ENCODE results near the gene TMEM184B. TPM values are rescaled to one million over a fixed set of nuclear protein-coding genes. Genes with fewer than 3 reads are reported as not detected.

Gene TMEM184B
- total and polyA plus RNA-seq, 10 donors: 5.0 to 105 (median 45.1) TPM

GRCh38 chr22:38317995-38318715 lies 45.3 kb upstream of the TMEM184B start:
- DNase-seq: no peak
- peaks cover 0 to 7% (median 0%) of the 10 kb centered on the region in 6 donors for H3K36me3 ChIP-seq
- peak overlapping the region in 6 of 8 donors; percentile 2 to 85 (median 40) for H3K4me3 ChIP-seq
- peaks cover 0 to 6% (median 0%) of the 10 kb centered on the region in 7 donors for H3K27me3 ChIP-seq (replicated peaks in 1 of 7)
- peak overlapping the region; percentile 63 to 97 (median 92) for H3K27ac ChIP-seq
- H3K4me1 ChIP-seq: peaks cover 29 to 55% (median 50%) of the 10 kb centered on the region in 6 donors
- 23 to 31% (median 29%) methylated on average over 17 to 18 of the region's 18 CpGs for WGBS, 5 donors
- TF ChIP-seq CTCF (IDR thresholded peaks at IDR 0.05 in 8 of 11, conservative IDR thresholded peaks at IDR 0.05 in 3 of 11) (no peak), POLR2AphosphoS5 (IDR thresholded peaks at IDR 0.05) (peak in 2 of 3 donors; percentile 62 to 64)
- no peaks in the 10 kb centered on the region for H3K9me3 ChIP-seq
- intact Hi-C loops (cut with DNase I; ENCODE audit: low total_unique reads): no loop called here

GRCh38 chr22:38317122-38317994 lies 44.5 kb upstream of the TMEM184B start, which contains the start of gene CSNK1E:
Gene CSNK1E, minus strand, starts transcription at chr22:38317433. Its CDS starts 3,276 bp downstream, at chr22:38314157.
- peak within 1 kb of the TSS; percentile 93 to 97 (median 96) for H3K27ac ChIP-seq
- H3K27me3 ChIP-seq (replicated peaks in 1 of 7): peaks cover 0 to 6% (median 0%) of the 10 kb centered on the region in 7 donors
- intact Hi-C loops (cut with DNase I; ENCODE audit: low total_unique reads): no loop called here
- TF ChIP-seq POLR2AphosphoS5 (IDR thresholded peaks at IDR 0.05) (peak; percentile 46 to 73 (median 66)), CTCF (IDR thresholded peaks at IDR 0.05 in 8 of 11, conservative IDR thresholded peaks at IDR 0.05 in 3 of 11) (no peak), POLR2A (IDR thresholded peaks at IDR 0.05) (no peak)
- peak; percentile 94 for DNase-seq
- WGBS, 5 donors: 3% methylated on average over 34 to 98 of the region's 98 CpGs
- no peaks in the 10 kb centered on the region for H3K9me3 ChIP-seq
- peak within 1 kb of the TSS; percentile 47 to 85 (median 56) for H3K4me3 ChIP-seq
- peaks cover 32 to 63% (median 58%) of the 10 kb centered on the region in 6 donors for H3K4me1 ChIP-seq
- peaks cover 0 to 11% (median 0%) of the 10 kb centered on the region in 6 donors for H3K36me3 ChIP-seq

GRCh38 chr22:38316364-38317121 lies 43.7 kb upstream of the TMEM184B start:
- peak overlapping the region; percentile 93 to 97 (median 96) for H3K27ac ChIP-seq
- WGBS, 5 donors: 1 to 2% (median 1%) methylated on average over 22 to 51 of the region's 52 CpGs
- TF ChIP-seq POLR2AphosphoS5 (IDR thresholded peaks at IDR 0.05): peak in 2 of 3 donors; percentile 53 to 55
- TF ChIP-seq CTCF (IDR thresholded peaks at IDR 0.05 in 8 of 11, conservative IDR thresholded peaks at IDR 0.05 in 3 of 11): no peak
- TF ChIP-seq POLR2A (IDR thresholded peaks at IDR 0.05): no peak
- peak overlapping the region; percentile 47 to 85 (median 56) for H3K4me3 ChIP-seq
- H3K4me1 ChIP-seq: peaks cover 39 to 71% (median 66%) of the 10 kb centered on the region in 6 donors
- no peaks in the 10 kb centered on the region for H3K9me3 ChIP-seq
- peaks cover 0 to 19% (median 0%) of the 10 kb centered on the region in 6 donors for H3K36me3 ChIP-seq
- peak; percentile 90 for DNase-seq
- intact Hi-C loops (cut with DNase I; ENCODE audit: low total_unique reads): no loop called here
- H3K27me3 ChIP-seq (replicated peaks in 1 of 7): peaks cover 0 to 6% (median 0%) of the 10 kb centered on the region in 7 donors

Data from spleen (tissue), 11 donors.